Eye (tissue), 1 donor: Measurements from ENCODE around the gene PACRG.
"Not testable (repeated sequence)": the region's sequence is repeated elsewhere in the genome, so short reads cannot be mapped to it uniquely, and the experiment has no call there.

Source experiments
- DNase-seq: peaks from one replicate; pipeline ENCODE4 v3.0.0-alpha.2; 2015

The PACRG gene

GRCh38 chr6:162727322-162728182, at the start of gene PACRG, which contains the start of gene PRKN:
Gene PACRG (plus strand): TSS chr6:162727974.
Gene PRKN (minus strand): TSS chr6:162727766.
- peak; percentile 100 for DNase-seq

- not testable (repeated sequence) for DNase-seq
Observed at GRCh38 chr6:162678896-162679295, 48.9 kb upstream of the PACRG start.

DNA sequence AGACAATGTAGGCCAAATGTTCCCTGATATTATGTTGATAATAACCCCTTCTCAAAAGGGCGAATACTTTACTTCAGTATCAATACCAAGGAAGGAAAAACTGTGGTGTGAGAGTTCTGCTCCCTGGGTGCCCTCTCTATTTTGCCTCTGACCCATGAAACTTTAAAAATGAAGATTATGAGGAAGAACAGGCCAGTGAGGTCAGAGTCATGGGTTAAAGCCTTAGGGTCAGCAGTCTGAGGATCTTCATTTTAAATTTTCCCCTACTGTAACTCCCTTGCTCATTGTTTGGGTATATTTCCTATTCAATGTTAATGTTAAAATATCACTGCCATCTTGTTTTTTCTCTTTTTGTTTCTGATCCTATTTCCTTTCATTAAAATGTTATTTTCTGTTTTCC, 48.1 kb upstream of the PACRG start:
- no peak for DNase-seq

DNA sequence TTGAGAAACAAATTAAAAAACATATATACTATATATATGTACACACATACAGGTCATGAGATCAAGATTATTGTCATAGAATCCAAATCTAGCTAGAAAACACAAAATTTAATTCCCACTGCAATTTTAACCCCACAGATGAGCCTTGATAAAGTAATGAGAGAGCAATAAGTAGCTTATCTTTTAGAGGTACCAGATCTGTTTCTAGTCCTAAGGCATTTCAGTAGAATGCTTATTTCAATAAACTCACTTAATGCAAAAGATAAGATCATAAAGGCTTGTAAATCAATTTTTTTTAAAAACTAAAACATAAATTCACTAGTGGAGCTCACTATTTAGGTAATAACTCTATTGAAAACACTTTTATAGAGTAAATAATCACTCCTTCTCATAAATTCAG, 47.4 kb upstream of the PACRG start:
- no peak for DNase-seq

DNA sequence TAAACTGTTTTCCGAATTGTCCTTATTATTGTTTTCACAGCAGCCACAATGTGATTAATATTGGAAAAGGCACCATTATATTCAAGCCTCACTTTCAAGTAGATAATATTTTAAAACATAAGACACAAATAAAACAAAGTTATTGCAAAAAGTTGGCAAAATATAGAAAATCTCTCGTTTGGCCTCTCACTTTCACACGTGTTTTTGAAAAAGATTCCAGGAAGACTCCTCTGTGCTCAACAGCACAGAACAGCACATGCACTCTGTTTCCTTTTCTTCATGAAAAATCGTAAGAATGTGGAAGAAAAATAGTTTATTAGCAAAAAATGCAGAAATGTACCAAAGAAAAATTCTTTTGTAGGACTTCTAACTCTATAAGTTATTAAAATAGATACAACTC, 46.9 kb upstream of the PACRG start:
- DNase-seq = no peak

DNA sequence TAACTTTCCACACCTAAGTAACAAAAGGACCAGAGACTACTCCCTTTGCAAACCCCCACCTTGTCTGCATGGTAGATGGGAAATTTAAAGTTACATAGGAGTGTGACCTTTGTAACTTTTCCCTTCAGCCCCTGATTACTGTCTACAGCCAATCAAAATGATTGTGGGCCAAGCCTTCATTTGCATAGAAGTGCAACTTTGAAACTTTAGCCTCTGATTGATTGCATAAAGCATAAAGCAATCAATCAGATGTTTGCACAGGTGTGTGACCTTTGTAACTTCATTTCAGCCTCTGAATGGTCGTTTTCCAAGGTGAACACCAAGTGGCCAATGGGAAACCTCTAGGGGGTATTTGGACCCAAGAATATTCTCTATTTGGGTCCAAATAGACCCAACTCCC, 46.3 kb upstream of the PACRG start:
- no peak for DNase-seq

DNA sequence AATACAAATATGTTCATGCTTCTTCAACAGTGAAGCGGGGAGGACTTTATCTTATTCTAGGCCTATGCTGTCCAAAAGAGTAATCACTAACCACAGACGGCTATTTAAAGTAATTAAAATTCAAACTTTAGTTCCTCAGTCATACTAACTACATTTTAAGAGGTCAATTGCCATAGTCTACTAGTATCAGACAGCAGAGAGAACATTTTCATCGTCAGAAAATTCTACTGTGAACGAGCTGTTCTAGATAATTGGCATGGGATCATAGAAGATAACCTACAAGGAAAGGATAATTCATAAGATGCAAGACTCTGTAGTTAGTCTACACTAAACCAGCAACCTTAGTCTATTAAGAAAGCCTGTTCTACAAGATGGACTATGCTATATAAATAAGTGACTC, 44.6 kb upstream of the PACRG start:
- no peak for DNase-seq

- DNase-seq = no peak
Observed at GRCh38 chr6:162684052-162684451, 43.7 kb upstream of the PACRG start.

DNA sequence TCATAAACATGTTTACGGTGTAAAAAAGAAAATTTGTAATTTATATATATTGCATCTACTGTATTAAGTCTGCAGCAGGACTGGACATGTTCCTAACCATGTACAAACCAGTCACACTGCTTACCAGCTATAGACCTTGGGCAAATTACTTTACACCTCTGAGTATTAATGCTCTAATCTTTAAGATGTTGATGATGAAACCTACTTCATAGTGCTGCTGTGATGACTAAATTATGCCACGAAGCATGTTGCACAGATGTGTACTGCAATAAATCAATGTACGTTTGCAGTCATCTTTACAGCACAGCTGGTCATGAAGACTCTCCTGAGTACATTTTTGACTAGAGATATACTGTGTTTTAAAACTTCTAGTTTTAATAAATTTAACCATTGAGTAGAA, 42.8 kb upstream of the PACRG start:
- DNase-seq = no peak

DNA sequence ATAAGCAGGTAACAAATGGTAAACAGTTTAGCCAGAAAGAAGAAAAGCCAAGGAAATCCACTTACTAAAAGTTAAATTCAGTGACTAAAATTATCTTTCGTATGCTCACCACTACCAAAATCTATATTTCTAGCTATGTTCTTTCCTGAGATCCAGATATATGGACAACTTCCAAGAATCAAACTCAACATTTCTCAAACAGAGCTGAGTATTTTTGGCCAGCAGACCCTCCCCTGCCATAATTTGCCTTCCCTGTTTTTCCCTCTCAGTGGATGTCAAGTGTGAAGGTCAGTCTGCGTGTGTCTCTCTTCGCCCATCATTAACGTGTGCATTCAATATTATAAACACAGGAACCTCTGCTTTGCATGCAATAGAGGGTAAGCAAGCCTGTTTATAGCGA, 42.2 kb upstream of the PACRG start:
- DNase-seq = no peak

DNA sequence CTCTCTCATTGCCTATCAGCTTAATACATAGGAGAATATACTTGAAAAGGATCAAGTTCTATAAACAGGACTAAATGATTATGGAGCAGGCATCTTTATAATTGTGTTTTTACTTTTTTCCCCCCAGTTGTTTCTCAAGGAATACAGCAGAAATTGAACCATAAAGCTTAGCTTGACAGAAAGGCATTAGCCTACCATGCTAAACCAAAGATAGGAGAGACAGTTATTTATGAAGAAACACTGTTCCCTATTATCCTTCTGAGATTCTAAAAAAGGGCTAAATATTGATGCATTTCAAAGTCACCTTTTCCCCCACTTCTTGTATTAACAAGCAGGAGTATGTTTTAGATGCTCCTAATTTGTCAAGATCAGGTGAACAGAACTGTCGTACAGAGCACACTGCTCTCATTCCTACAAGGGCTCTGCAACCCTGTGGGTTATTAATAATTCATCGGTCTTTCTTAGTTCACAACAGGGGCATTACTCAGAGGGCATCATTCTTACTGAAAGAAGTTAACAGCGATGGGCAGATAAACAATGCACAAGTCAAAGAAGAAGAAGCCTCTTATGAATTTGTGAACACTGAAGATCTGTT, 38.9 kb upstream of the PACRG start:
- peak; percentile 60 for DNase-seq

- DNase-seq = no peak
Observed at GRCh38 chr6:162690158-162690557, 37.6 kb upstream of the PACRG start.

DNA sequence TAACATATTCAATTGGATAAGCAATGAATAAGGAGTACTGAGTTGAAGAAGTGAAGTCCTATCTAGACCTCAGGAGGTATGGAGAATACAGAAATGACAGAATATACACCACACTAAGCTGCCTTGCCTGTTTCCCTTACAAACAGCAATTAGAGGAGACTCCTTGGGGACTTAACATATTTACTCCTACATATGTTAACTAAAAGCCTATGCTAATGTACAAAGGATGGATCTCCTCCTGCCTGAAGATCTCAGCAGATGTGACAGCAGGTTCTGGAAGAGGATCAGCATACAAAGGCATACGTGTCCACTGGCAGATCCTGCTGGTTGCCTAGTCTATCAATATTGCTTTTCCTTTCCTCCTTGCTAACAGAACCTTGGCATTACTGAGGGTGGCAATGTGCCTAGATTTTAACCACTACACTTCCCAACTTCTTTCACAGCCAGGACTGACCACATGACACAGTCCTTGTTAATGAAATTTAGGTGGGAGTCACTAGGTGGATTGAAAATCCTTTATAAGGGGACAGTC, 29.8 kb upstream of the PACRG start:
- DNase-seq = no peak

DNA sequence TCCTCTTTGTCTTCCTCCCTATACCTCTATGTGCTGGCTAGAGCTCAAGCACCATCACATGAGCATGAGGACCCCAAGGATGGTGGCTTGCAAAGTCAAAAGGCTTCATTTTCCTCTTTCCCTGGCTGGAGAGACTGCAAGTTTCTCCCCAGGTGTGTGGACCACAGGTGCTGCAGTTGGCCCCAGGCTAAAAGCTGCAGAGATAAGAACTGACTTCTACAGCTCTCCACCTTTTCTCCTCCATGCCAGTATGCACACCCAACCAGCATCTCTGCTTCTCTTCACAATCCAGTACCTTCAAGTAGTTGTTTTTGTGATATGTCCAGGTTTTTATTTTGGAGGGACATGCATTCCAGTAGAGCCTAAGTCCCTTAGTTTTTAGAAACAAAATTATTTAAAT, 29.3 kb upstream of the PACRG start:
- DNase-seq = no peak

- no peak for DNase-seq
Observed at GRCh38 chr6:162699961-162700360, 27.8 kb upstream of the PACRG start.

DNA sequence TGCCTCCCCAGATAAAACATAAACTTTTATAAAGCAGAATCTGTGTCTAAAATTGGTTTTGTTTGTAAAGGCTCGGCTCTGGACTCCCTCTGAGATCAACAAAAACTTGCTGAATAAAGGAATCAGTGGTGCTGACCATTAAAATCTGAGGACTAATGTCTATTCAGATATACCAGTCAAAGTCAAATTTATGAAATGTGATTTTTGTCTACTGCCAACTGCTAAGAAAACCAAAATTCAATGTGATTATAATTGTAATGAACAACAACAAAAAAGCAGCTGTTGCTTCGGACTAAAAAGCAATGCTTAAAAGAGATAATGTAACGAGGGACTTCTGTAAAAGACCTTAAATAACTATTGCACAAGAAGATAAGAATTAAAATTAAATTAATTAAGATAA, 26.8 kb upstream of the PACRG start:
- DNase-seq = no peak

- no peak for DNase-seq
Observed at GRCh38 chr6:162701551-162701950, 26.2 kb upstream of the PACRG start.

GRCh38 chr6:162702446-162702845, 25.3 kb upstream of the PACRG start:
- DNase-seq = peak; percentile 69

DNA sequence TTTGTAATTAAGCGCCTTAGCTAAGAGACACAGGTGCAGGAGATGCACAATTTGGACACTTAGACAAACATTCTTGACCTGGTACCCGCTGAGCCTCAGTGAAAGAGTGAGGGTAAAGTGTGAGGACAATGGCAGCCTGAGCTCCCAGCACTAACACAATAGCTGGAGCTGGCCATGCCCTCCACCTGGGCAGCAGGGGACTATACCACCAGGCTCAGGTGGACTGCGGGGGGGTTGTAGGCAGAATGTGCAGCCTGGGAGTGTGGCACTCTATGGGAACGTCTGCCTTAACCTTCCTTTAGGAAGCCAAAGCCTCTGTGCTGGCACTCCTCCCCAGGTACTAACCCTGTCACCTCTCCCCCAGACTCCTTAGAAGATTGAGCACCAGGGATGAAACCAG, 23.8 kb upstream of the PACRG start:
- DNase-seq = no peak

DNA sequence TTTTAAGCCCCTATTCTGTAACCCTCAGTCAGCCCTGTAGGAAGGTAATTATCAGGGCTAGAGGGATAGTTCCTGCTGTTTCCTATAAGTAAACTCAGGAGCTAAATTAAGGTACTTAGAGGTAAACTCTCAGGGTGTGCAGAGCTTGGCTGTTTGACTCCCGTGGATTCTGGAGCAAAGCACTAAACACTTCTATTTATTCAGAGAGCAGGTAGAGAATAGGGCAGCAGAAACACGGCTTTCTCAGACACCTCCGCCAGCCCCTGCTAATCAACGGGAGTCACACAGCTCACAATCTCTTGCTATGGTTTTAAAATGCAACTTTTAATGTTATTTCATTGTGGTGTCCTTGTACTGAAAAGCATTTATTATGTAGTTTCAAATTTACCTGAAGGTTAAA, 22.0 kb upstream of the PACRG start:
- DNase-seq = no peak

- no peak for DNase-seq
Observed at GRCh38 chr6:162706232-162706631, 21.5 kb upstream of the PACRG start.

- DNase-seq = no peak
Observed at GRCh38 chr6:162708971-162709370, 18.8 kb upstream of the PACRG start.

- DNase-seq = no peak
Observed at GRCh38 chr6:162709431-162709830, 18.3 kb upstream of the PACRG start.

- DNase-seq = no peak
Observed at GRCh38 chr6:162710419-162710818, 17.4 kb upstream of the PACRG start.
